Effector memory CD4-positive, alpha-beta T cell (primary cell): ENCODE results near the gene ATG101.

Experiments
- DNase-seq, 3 donors: peaks; one replicate each; pipeline ENCODE4 v3.0.0-alpha.2; 2020
- H3K27ac ChIP-seq: 2 replicates; pipeline ENCODE4 v1.7.0; 2013; ENCODE audit warnings: mild to moderate bottlenecking, low read length, moderate library complexity; ENCODE audit not compliant: insufficient read depth, poor library complexity, severe bottlenecking
- H3K27me3 ChIP-seq: replicated peaks from 2 replicates; pipeline ENCODE4 v1.7.0; 2013; ENCODE audit warnings: mild to moderate bottlenecking, low read length; ENCODE audit not compliant: insufficient read depth, control insufficient read depth, poor library complexity, severe bottlenecking
- H3K36me3 ChIP-seq: 2 replicates; pipeline ENCODE4 v1.7.0; 2013; ENCODE audit warnings: mild to moderate bottlenecking, low read length, moderate library complexity; ENCODE audit not compliant: control insufficient read depth, insufficient read depth
- H3K4me1 ChIP-seq: 2 replicates; pipeline ENCODE4 v1.7.0; 2013; ENCODE audit warnings: low read length, mild to moderate bottlenecking; ENCODE audit not compliant: control insufficient read depth, insufficient read depth, poor library complexity, severe bottlenecking
- H3K4me3 ChIP-seq: 2 replicates; pipeline ENCODE4 v1.7.0; 2013; ENCODE audit warnings: low read length, low read depth, mild to moderate bottlenecking; ENCODE audit not compliant: insufficient read depth, poor library complexity, severe bottlenecking
- H3K9me3 ChIP-seq: 2 replicates; pipeline ENCODE4 v1.7.0; 2013; ENCODE audit warnings: mild to moderate bottlenecking, low read length, moderate library complexity; ENCODE audit not compliant: control insufficient read depth

ATG101 gene

GRCh38 chr12:52042706-52043385 lies 26.9 kb upstream of the ATG101 start:
- Histone ChIP-seq H3K27me3 (no peaks in the 10 kb centered on the region), H3K27ac (no peak overlapping the region), H3K9me3 (no peaks in the 10 kb centered on the region), H3K4me3 (no peak overlapping the region), H3K4me1 (peaks cover 7% of the 10 kb centered on the region), H3K36me3 (no peaks in the 10 kb centered on the region)
- no peak for DNase-seq

GRCh38 chr12:52043386-52044212 lies 26.2 kb upstream of the ATG101 start:
- no peaks in the 10 kb centered on the region for H3K36me3 ChIP-seq
- H3K9me3 ChIP-seq: no peaks in the 10 kb centered on the region
- no peaks in the 10 kb centered on the region for H3K27me3 ChIP-seq
- H3K4me1 ChIP-seq: peaks cover 7% of the 10 kb centered on the region
- no peak overlapping the region for H3K27ac ChIP-seq
- DNase-seq: no peak
- no peak overlapping the region for H3K4me3 ChIP-seq

- no peak overlapping the region for H3K27ac ChIP-seq
- DNase-seq: no peak
Observed at GRCh38 chr12:52044292-52044983, 25.3 kb upstream of the ATG101 start.

GRCh38 chr12:52045794-52046199 lies 24.0 kb upstream of the ATG101 start:
- H3K27me3 ChIP-seq: no peaks in the 10 kb centered on the region
- peaks cover 16% of the 10 kb centered on the region for H3K4me1 ChIP-seq

More at GRCh38 chr12:52044292-52044983, 25.3 kb upstream of the ATG101 start:
- Histone ChIP-seq H3K9me3 (no peaks in the 10 kb centered on the region), H3K4me3 (no peak overlapping the region), H3K27me3 (no peaks in the 10 kb centered on the region), H3K4me1 (peaks cover 7% of the 10 kb centered on the region), H3K36me3 (no peaks in the 10 kb centered on the region)

GRCh38 chr12:52046859-52047258 lies 22.9 kb upstream of the ATG101 start:
- no peak for DNase-seq
- Histone ChIP-seq H3K27me3 (no peaks in the 10 kb centered on the region), H3K9me3 (no peaks in the 10 kb centered on the region), H3K36me3 (no peaks in the 10 kb centered on the region), H3K4me3 (no peak overlapping the region), H3K4me1 (peaks cover 22% of the 10 kb centered on the region), H3K27ac (no peak overlapping the region)

More at GRCh38 chr12:52045794-52046199, 24.0 kb upstream of the ATG101 start:
- DNase-seq: no peak
- no peaks in the 10 kb centered on the region for H3K36me3 ChIP-seq
- no peak overlapping the region for H3K4me3 ChIP-seq
- H3K9me3 ChIP-seq: no peaks in the 10 kb centered on the region
- H3K27ac ChIP-seq: no peak overlapping the region

- Histone ChIP-seq H3K27me3 (no peaks in the 10 kb centered on the region), H3K4me3 (no peak overlapping the region), H3K36me3 (no peaks in the 10 kb centered on the region), H3K9me3 (no peaks in the 10 kb centered on the region), H3K4me1 (peaks cover 24% of the 10 kb centered on the region), H3K27ac (no peak overlapping the region)
- no peak for DNase-seq
Observed at GRCh38 chr12:52049286-52049685, 20.5 kb upstream of the ATG101 start.

- no peak overlapping the region for H3K27ac ChIP-seq
- H3K4me1 ChIP-seq: peaks cover 24% of the 10 kb centered on the region
Observed at GRCh38 chr12:52049688-52050087, 20.1 kb upstream of the ATG101 start.

GRCh38 chr12:52050116-52050757 lies 19.5 kb upstream of the ATG101 start:
- no peaks in the 10 kb centered on the region for H3K27me3 ChIP-seq
- peak overlapping the region; percentile 93 for H3K27ac ChIP-seq
- no peaks in the 10 kb centered on the region for H3K36me3 ChIP-seq
- peaks cover 24% of the 10 kb centered on the region for H3K4me1 ChIP-seq
- H3K9me3 ChIP-seq: no peaks in the 10 kb centered on the region
- DNase-seq: no peak
- peak overlapping the region; percentile 57 for H3K4me3 ChIP-seq

More at GRCh38 chr12:52049688-52050087, 20.1 kb upstream of the ATG101 start:
- H3K4me3 ChIP-seq: no peak overlapping the region
- no peaks in the 10 kb centered on the region for H3K27me3 ChIP-seq
- no peaks in the 10 kb centered on the region for H3K36me3 ChIP-seq
- DNase-seq: no peak
- H3K9me3 ChIP-seq: no peaks in the 10 kb centered on the region

- no peaks in the 10 kb centered on the region for H3K9me3 ChIP-seq
- peak within 1 kb of the TSS; percentile 57 for H3K4me3 ChIP-seq
- peaks cover 24% of the 10 kb centered on the region for H3K4me1 ChIP-seq
- no peaks in the 10 kb centered on the region for H3K36me3 ChIP-seq
- peak; percentile 99 for DNase-seq
- no peaks in the 10 kb centered on the region for H3K27me3 ChIP-seq
- H3K27ac ChIP-seq: peak within 1 kb of the TSS; percentile 93
Observed at GRCh38 chr12:52050758-52051541, 18.8 kb upstream of the ATG101 start, which contains the start of gene NR4A1. Gene NR4A1 (plus strand): TSS chr12:52051442. CDS start chr12:52054329, 2,887 bp downstream.
